ENCODE data around the gene IL27RA. TPM values are rescaled to one million over a fixed set of nuclear protein-coding genes. Genes with fewer than 3 reads are reported as not detected.
A peak's percentile ranks its signal among the peaks of the same experiment; 100 is the strongest.

Gene IL27RA
- total RNA-seq, 1 donor from 2014 or later: 6.5 TPM

- DNase-seq (ENCODE audit: low spot score in 2 of 2, unreplicated experiment in 2 of 2): no peak
- TF ChIP-seq CTCF (IDR thresholded peaks at IDR 0.05; ENCODE audit: unreplicated experiment): no peak
- H3K4me3 Mint-ChIP-seq: peak overlapping the region; percentile 42
- no peaks in the 10 kb centered on the region for H3K9me3 Mint-ChIP-seq
- H3K36me3 Mint-ChIP-seq: peaks cover 5% of the 10 kb centered on the region
- no peak overlapping the region for H3K27ac Mint-ChIP-seq
- H3K4me1 Mint-ChIP-seq: peaks cover 8% of the 10 kb centered on the region
- peaks cover 51% of the 10 kb centered on the region for H3K27me3 Mint-ChIP-seq (ENCODE audit: low read depth)
These were observed 25.3 kb downstream of the IL27RA start for GRCh38 chr19:14056741-14057356.

GRCh38 chr19:14058182-14059092 is 26.9 kb downstream of the IL27RA start:
- Mint-ChIP-seq H3K9me3 (no peaks in the 10 kb centered on the region), H3K27me3 (ENCODE audit: low read depth) (peaks cover 51% of the 10 kb centered on the region), H3K27ac (no peak overlapping the region), H3K4me3 (peak overlapping the region; percentile 11), H3K36me3 (no peaks in the 10 kb centered on the region), H3K4me1 (peaks cover 10% of the 10 kb centered on the region)
- DNase-seq (ENCODE audit: low spot score in 2 of 2, unreplicated experiment in 2 of 2): no peak
- no peak for TF ChIP-seq CTCF (IDR thresholded peaks at IDR 0.05; ENCODE audit: unreplicated experiment)

GRCh38 chr19:14059093-14059480 is 27.5 kb downstream of the IL27RA start:
- Mint-ChIP-seq H3K9me3 (no peaks in the 10 kb centered on the region), H3K4me3 (no peak overlapping the region), H3K36me3 (no peaks in the 10 kb centered on the region), H3K27ac (no peak overlapping the region), H3K4me1 (peaks cover 10% of the 10 kb centered on the region), H3K27me3 (ENCODE audit: low read depth) (peaks cover 48% of the 10 kb centered on the region)
- DNase-seq (ENCODE audit: low spot score in 2 of 2, unreplicated experiment in 2 of 2): no peak
- TF ChIP-seq CTCF (IDR thresholded peaks at IDR 0.05; ENCODE audit: unreplicated experiment): peak; percentile 27

- Mint-ChIP-seq H3K4me3 (no peak overlapping the region), H3K36me3 (no peaks in the 10 kb centered on the region), H3K27me3 (ENCODE audit: low read depth) (peaks cover 42% of the 10 kb centered on the region), H3K4me1 (peaks cover 10% of the 10 kb centered on the region), H3K9me3 (no peaks in the 10 kb centered on the region), H3K27ac (no peak overlapping the region)
- no peak for DNase-seq (ENCODE audit: low spot score in 2 of 2, unreplicated experiment in 2 of 2)
- no peak for TF ChIP-seq CTCF (IDR thresholded peaks at IDR 0.05; ENCODE audit: unreplicated experiment)
These were observed 28.1 kb downstream of the IL27RA start for GRCh38 chr19:14059652-14060155.

GRCh38 chr19:14061081-14061749 is 29.7 kb downstream of the IL27RA start:
- no peaks in the 10 kb centered on the region for H3K9me3 Mint-ChIP-seq
- no peaks in the 10 kb centered on the region for H3K36me3 Mint-ChIP-seq
- H3K27ac Mint-ChIP-seq: no peak overlapping the region
- no peak overlapping the region for H3K4me3 Mint-ChIP-seq
- H3K4me1 Mint-ChIP-seq: peaks cover 10% of the 10 kb centered on the region
- DNase-seq (ENCODE audit: low spot score in 2 of 2, unreplicated experiment in 2 of 2): no peak
- no peak for TF ChIP-seq CTCF (IDR thresholded peaks at IDR 0.05; ENCODE audit: unreplicated experiment)
- peaks cover 38% of the 10 kb centered on the region for H3K27me3 Mint-ChIP-seq (ENCODE audit: low read depth)

Measured in mesothelial cell of epicardium (in vitro differentiated cells).